GM21825 (cell line): ENCODE measurements around the gene LRRTM3.

Experiments
- ATAC-seq: cut with Tn5 transposase; IDR thresholded peaks from one replicate; pipeline ENCODE4 v1.9.1; 2021; ENCODE audit warnings: mild to moderate bottlenecking, moderate library complexity; ENCODE audit not compliant: unreplicated experiment

Gene LRRTM3

DNA sequence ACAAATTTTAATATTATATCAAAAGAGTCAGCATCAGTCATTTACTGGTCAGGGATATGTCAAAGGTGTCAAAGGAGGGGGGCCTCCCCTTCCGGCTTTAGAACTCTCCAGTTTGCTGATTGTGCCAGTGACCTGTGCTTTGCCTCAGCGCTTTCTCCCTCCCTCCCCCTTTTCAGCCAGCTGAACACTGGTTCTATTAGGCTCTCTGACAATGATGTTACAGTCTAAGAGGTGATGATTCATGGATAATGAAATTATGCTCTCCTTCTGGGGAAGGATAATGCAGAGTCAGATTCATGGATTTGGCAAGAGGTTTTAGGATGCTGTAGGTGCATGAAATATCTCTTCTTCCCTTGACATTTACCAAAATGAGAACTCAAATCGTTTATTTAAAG is 6.1 kb downstream of the LRRTM3 start:
- ATAC-seq: no peak

GRCh38 chr10:66934711-66935110 is 8.9 kb downstream of the LRRTM3 start:
- no peak for ATAC-seq

DNA sequence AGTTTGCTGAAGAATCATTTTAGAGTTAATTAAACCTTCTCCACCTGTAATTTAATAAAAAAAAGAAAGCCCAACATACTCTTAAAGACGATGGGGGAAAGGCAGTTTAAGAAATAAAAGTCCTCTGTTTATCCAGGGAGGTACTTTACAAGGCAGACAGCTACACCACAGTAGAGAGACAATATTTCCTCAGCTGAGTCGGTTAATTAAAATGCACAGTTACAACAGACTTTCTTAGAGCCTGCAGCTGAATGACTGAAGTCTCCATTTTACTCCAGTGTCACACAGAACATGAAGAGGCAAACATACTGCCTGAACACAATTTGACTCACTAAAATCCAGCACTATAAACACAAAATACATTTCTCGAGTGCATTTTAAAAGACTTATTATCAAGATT is 15.1 kb downstream of the LRRTM3 start:
- no peak for ATAC-seq

DNA sequence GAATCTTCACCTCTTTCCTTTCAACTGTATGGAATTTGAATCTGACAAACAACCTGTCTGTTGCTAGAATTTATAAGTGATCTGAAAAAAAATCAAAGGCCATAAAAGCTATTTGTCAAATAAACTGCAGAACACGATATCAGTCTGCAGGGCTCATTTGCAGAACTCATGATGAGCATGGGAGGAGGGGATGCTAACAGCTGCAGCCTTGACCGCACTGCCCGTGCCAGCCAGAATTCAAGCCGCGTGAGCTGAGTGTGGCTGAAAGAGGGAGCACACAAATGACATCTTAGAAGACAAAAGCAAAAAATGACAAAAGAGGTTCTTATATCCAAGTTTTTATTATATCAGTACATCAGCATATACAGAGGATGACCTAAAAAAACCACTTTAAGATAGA is 15.7 kb downstream of the LRRTM3 start:
- no peak for ATAC-seq

DNA sequence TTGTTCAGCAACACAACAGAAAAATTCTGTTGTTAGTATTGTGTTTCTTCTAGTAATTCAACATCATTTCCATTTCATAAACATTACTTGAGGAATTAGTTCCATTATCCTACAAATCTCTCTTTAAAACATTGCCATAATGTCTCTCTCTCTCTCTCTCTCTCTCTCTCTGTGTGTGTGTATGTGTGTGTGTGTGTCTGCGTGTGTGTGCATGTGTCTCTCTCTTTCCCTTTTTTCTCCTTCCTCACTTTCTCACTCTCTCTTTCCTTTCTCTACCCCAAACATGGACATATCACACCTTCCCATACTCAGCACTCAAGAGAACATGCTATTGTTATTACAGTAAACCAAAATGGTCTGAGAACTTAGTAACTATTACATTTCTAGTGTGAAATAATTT is 16.6 kb downstream of the LRRTM3 start:
- no peak for ATAC-seq

DNA sequence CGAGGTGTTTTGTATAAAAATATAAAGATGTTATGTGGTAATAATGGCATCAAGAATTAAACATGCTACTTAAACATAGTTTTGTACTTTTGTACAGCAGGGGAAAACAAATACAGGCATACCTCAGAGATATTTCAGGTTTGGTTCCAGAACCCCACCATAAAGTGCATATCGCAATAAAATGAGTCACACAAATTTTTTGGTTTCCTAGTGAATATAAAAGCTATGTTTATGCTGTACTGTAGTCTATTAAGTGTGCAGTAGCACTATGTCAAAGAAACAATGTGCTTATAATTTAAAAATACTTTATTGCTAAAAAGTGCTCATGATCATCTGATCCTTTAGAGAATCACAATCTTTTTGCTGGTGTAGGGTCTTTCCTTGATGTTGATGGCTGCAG is 17.8 kb downstream of the LRRTM3 start:
- ATAC-seq: no peak

DNA sequence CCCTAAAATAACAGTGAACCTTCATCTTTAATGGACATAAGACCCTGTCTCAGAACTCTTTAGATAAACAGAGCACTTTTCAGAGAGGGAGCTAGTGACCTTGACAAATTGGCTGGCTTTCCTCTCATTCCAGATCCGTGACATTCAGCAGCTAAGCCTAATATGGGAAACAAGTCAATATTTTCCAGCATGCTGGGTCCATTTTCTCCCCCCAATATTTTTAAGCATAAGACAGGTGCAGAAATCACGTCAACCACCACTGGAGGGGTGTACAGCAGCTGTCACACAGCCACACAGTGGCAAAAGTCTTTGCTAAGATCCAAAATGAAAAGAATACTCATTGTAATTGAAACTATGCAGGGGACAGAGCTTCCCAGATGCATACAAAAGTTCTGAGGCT is 26.1 kb downstream of the LRRTM3 start:
- no peak for ATAC-seq

DNA sequence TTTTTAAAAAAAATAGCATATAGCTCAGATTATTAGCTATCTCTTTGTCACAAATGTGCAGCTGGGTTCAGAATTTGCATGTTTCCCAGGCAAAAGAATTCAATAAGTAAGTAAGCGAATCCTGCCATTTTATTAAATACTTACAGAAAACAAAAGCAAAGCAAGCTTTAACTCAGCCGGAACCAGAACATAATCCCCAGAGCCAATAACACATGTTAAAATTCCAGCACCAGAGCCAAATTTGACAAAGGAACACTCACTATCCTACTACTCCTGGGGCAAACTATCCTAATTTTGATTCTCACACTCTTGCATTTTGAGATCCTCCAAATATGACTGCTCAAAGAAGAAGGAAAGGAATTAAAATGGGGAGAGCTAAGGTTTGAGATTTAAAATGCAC is 32.6 kb downstream of the LRRTM3 start:
- ATAC-seq: no peak

DNA sequence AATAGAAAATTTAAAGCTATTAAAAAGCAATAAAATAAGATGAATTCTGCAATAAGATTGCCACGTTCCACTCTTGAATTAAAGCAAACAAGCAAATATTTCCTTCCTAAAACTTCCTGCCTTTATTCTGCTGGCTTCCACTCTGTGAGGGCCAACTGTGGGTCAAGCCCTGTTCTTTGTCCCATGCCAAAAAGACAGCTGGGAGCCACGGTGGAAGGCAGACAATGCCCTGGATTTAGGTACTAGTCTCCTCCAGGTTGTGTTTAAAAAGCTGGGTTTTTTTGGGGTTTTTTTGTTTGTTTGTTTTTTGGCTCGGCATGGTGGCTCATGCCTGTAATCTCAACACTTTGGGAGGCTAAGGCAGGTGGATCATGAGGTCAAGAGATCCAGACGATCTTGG is 39.1 kb downstream of the LRRTM3 start:
- ATAC-seq: no peak

DNA sequence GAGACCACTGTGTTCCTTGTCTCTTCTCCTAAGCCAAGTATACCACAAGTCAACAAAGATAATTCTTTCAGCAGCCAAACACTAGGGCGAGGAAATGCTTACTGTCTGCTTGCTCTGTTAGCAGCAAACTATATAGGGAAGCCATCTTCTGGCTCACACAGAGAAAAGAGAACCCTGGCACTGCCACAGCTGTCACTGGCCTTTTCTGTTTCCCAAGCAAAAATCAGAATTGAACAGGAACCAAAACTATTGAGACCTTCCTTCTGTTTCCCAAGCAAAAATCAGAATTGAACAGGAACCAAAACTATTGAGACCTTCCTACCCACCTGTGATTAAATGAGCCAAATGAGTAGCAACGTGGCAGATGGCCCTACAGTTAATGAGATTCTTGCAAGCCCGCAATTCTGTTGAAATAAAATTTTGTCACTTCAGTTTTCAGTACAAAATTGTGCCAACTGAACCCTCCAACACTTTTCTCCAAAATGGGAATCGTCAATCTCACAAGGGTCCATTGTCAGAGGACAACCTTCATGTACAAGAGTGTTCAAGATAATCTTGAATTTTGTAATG is 54.5 kb downstream of the LRRTM3 start:
- no peak for ATAC-seq

DNA sequence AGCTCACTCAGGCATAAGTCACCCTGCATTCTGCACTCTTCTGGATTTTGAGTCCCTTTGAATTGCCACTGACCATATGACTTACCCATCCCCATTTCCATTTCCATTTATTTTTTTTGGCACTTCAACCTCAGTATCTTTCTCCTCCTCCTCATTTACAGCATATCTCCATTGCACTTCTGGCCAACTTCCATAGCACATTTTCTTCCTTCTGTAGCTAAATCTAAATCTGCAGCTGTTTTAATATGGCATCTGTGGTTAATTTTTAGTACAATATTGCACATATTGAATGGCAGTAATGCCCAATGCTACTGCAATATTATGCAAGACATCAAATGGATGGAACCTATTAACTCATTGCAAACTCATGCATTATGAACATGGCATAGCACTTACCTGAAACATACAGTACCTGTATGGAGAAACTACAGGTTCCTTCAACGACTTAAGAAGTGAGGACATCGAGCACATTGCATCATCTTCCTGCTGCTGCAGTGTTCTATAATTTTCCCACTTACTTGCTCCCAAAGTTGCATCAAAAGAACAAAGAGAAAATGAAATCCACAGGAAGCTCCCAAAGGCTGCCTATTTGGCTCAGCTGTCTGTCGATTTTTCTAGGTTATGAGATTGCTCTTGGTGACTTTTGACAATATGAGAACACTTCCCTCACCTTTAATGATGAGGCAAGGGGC is 55.7 kb downstream of the LRRTM3 start:
- ATAC-seq: no peak

DNA sequence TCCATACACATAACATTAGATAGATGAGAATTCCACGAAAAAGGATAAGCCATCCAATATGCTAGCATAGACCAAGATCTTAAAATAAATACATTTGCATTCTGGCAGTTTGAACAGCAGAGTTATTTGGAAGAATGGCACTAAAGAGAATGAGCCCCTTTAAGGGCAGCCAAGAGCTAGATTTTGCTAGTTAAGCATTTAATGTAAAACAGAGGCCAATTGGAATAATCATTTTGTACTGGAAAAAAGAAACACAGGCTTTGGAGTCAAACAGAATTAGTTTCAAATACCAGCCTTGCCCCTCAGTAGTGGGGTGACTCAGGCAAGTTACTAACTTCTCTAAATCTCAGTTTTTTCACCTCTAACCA is 56.2 kb downstream of the LRRTM3 start:
- no peak for ATAC-seq

DNA sequence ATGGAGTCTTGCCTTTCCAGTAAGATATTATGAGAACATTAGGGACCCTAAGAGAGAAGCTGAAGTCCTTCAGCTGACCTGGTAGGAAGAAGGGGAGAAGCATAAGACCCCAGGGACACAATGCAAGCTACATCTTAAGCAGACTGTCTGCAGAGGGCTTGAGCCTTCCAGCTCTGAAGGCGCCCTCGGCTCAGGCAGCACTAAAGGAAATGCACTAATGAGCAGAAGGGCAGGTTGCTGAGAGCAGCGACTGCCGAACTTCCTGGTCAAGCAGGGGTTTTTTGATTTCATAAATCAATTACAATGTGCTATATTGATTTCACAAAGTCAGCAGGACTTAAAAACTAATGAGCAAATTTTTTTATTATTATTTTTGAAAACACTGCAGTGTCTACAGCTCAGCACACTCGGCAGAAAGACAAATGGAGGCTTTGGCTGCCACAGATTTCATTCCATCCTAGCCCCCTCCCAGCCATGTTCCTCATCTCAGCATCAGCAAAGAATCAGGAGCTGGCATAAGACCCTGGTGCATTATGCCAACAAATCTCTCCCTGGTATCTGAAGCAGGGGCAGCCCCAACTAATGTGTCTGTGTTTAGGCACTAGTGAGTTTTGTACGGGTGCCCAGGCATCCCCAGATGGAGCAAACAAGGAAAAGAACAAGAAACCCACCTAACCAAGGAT is 57.1 kb downstream of the LRRTM3 start:
- no peak for ATAC-seq

GRCh38 chr10:66983475-66983818 is 57.6 kb downstream of the LRRTM3 start:
- ATAC-seq: no peak

DNA sequence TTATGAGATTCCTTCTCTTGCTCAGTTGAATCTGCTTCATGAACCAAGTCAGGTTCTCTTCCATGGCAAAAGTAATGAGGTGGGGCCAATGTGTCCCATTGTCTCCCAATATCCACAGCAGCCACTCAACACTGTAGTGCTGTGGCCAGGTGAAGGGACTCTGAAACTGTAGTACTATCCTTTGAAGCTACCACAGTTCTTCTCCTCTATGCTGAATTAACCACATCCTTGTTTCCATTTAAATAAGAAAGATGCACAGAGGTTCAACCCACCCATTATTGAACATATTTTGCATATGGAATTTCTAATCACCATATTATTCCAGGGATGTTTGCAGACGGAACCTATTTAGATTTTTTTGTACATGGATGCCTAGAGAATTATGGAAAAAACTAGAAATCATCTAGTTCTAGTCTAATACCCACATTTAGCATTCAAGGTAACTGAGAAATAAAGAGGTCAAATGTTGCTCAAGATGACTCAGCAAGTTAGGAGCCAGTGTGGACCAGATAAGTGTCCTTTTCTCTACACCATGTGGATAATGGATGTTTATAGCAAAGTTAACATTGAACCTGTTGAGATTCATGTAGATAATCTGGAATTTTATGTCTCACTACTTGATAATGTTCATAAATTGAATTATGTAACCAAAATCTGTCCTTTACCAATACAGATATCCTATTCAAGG is 64.5 kb downstream of the LRRTM3 start:
- ATAC-seq: no peak

DNA sequence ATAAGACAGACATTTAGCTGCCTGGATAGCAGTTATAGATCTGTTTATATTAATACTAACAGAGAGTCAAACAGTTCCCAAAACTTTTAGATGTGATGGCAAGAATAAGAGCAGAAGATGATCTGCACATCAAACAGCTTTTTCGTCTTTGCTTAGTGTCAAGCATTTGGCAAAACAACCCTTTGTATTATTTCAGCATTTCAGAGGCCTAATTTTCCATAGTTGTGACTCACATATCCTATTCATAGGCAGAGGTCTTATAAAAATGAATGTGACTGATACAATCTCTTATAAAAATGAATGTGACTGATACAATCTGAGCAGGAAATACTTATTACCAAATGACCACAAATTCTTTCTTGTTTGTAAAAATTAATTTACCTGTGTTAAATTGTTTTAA is 71.2 kb downstream of the LRRTM3 start:
- ATAC-seq: no peak

GRCh38 chr10:66999762-67000545 is 74.1 kb downstream of the LRRTM3 start:
- ATAC-seq: no peak

DNA sequence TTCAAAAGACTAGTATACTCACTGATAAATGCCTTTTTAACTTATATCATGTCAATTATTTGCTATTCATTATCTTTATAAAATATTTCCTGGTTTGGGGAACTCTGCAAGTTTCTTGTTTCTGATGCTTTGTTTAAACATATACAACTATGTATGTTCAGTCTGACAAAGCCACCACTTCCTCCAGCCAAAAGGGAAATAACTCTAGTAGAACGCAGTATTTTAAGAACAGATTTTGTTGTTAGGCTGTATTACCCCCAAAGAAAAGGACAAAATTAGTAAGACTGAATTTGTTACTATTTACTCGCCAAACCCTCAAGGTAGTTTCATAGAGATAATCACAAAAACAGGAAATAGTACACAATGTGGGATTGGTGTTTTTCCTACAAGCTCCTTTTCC is 78.9 kb downstream of the LRRTM3 start:
- ATAC-seq: no peak

DNA sequence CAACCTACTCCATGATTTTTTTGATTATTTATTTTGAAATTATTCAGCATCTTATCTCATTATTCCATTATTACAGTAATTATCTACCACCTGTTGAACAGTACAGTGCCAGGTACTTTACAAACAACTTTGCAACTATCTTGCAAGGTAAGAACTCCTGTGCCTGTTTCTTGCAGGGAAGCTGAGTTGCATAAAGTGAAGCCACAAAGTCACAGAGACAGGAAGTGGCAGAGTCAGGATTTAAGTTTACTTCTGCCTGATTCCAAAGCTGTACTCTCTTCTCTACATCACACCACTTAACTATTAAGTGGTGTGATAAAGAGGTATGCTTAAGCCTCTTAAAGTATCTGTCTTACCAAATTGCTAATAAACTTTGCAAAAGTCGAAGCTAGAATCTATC is 80.1 kb downstream of the LRRTM3 start:
- no peak for ATAC-seq

DNA sequence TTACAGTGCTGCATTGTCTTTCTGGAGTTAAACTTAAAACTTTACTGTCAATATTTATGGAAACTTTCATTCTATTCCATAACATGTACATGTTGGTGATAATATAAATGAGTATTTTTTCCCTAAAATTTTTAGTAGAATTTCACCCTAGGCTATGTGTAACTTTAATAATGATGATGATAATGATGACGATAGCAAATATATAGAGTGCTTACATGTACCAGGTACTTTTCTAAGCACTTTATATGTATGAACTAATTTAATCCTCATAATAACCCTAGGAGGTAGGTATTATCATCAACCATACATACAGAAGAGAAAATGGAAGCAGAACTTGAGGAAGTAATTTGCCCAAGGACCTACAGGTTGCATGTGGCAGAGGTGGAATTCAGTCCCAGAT is 85.6 kb downstream of the LRRTM3 start:
- ATAC-seq: no peak

DNA sequence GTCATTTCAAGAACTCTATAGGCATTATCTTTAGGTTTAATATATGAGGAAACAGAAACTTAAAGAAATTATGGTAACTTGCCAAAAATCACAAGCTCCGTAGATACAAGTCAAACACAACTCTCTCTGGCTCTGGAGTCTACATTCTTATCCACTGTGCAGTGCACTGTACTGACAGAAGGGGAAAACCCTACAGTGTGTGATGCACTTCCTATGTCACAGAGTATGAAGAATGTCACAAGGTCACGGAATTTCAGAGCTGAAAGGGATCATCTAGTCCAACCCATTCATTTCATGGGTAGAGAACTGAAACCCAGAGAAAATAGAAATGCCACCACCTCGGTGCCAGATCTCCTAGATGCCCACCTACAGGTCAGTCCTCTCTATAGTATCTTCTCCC is 86.1 kb downstream of the LRRTM3 start:
- ATAC-seq: no peak
